Panc1 (cell line): ENCODE results near the gene TBC1D12. TPM values are rescaled to one million over a fixed set of nuclear protein-coding genes. Genes with fewer than 3 reads are reported as not detected.

ENCODE experiments used
- ATAC-seq: fragments of 200-7000 bp; cut with Tn5 transposase; 2 replicates; pipeline ENCODE4 v1.9.1; 2020; ENCODE audit warnings: mild to moderate bottlenecking, moderate library complexity
- BruUV-seq: library from RNA; stranded (reverse); fragments of 400-500 nt; replicated peaks from 2 replicates; lab custom pipeline; 2021; lab: Mats Ljungman, UMichigan
- CTCF ChIA-PET: fragments of 300-600 bp; sonication (Branson Sonifier 250); formaldehyde crosslinking; loops from one replicate; lab custom pipeline; 2022; ENCODE audit warnings: antibody characterized with exemption; lab: Charles Lee
- POLR2A ChIA-PET: fragments of 300-600 bp; sonication (Branson Sonifier 250); formaldehyde crosslinking; loops from one replicate; lab custom pipeline; 2022; ENCODE audit warnings: antibody characterized with exemption; lab: Charles Lee
- DNase-seq: peaks from one replicate; pipeline ENCODE4 v3.0.0-alpha.2; 2010; ENCODE audit warnings: low read depth, low spot score
- H3K27ac ChIP-seq: 2 replicates; pipeline ENCODE4 v1.5.1; 2011; ENCODE audit warnings: mild to moderate bottlenecking, low read length, inconsistent platforms
- H3K27me3 ChIP-seq: fragments of 200-500 bp; sonication (Bioruptor generic); 2 replicates; pipeline ENCODE4 v1.6.0; 2014; ENCODE audit warnings: low read length, inconsistent platforms; ENCODE audit not compliant: control insufficient read depth, insufficient read depth
- H3K36me3 ChIP-seq: fragments of 200-500 bp; sonication (Bioruptor generic); 2 replicates; pipeline ENCODE4 v1.5.1; 2014; ENCODE audit warnings: inconsistent platforms, mild to moderate bottlenecking, low read length, moderate library complexity; ENCODE audit not compliant: control insufficient read depth, insufficient read depth
- H3K4me1 ChIP-seq: 2 replicates; pipeline ENCODE4 v1.5.1; 2011; ENCODE audit warnings: inconsistent platforms, mild to moderate bottlenecking, low read length, moderate library complexity; ENCODE audit not compliant: control insufficient read depth, insufficient read depth
- H3K4me3 ChIP-seq, 2 experiments: 2 replicates each; pipeline ENCODE4 v1.5.1; 2011 to 2012; ENCODE audit warnings: low read depth in 2 of 2, low read length in 2 of 2, mild to moderate bottlenecking in 2 of 2, inconsistent platforms in 1 of 2, moderate library complexity in 1 of 2
- H3K9me3 ChIP-seq: fragments of 200-500 bp; sonication (Bioruptor generic); 2 replicates; pipeline ENCODE4 v1.5.1; 2014; ENCODE audit warnings: low read depth, mild to moderate bottlenecking, inconsistent platforms, low read length, moderate library complexity; ENCODE audit not compliant: control insufficient read depth, insufficient read depth
- POLR2AphosphoS5 ChIP-seq: IDR thresholded peaks from 2 replicates; pipeline ENCODE4 v1.6.1; 2012; ENCODE audit warnings: mild to moderate bottlenecking, low read depth, low read length, moderate library complexity
- REST ChIP-seq, 2 experiments: IDR thresholded peaks; 2 replicates each; pipeline ENCODE4 v1.6.1; 2011 to 2012; ENCODE audit warnings: low read depth in 2 of 2, control low read depth in 1 of 2, low read length in 1 of 2, mild to moderate bottlenecking in 1 of 2, moderate library complexity in 1 of 2; ENCODE audit not compliant: insufficient read depth in 1 of 2
- SIN3A ChIP-seq: IDR thresholded peaks from 2 replicates; pipeline ENCODE4 v1.6.1; 2012; ENCODE audit warnings: low read depth, mild to moderate bottlenecking, low read length, moderate library complexity, borderline replicate concordance; ENCODE audit not compliant: insufficient read depth
- TCF7L2 ChIP-seq: IDR thresholded peaks from 2 replicates; pipeline ENCODE4 v1.6.1; 2011; ENCODE audit warnings: mild to moderate bottlenecking, low read depth, low read length, inconsistent platforms
- in situ Hi-C: cut with HindIII; loops from 2 replicates; pipeline ENCODE4 v1.10.0; 2016; ENCODE audit warnings: low sequenced_read_pairs, low pct_unique_long_range_greater_than_20kb
- intact Hi-C: fragments of 100-400 bp; cut with micrococcal nuclease; formaldehyde crosslinking; loops from one replicate; pipeline ENCODE4 v1.10.0; 2022; ENCODE audit not compliant: unreplicated experiment
- total RNA-seq: library from RNA; stranded (reverse); gene quantifications from one replicate; pipeline ENCODE4 v1.2.1, GENCODE V29; 2021; ENCODE audit not compliant: unreplicated experiment
- TF ChIP-seq, protein P1 (sequence below): fragments of 450-650 bp; IDR thresholded peaks from 2 replicates; pipeline ENCODE4 v1.5.1; 2017; ENCODE audit warnings: mild to moderate bottlenecking

TBC1D12 gene
- total RNA-seq, 1 experiment from 2014 or later = 23.7 TPM

DNA sequence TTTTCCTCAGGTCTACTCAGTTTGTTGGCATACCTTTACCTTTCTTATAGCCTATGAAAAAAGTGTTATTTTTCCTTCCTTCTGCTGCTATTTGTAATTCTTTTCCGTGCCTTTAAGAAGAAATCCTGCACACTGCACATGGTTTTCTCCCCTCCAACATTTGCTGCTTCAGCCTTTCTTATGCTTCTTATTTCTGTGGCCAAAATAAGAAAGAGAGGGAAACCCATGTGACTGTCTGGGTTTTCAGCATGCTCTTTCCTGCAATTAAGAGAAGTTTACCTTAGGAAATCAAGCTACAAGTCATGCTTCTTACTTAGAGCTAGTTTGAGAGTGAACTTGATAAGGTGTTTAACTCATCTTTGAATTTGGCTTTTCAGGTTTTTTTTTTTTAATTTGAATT lies 11.0 kb downstream of the TBC1D12 start:
- ChIA-PET CTCF (no interaction called here), POLR2A (no interaction called here)
- intact Hi-C loops = no loop called here
- H3K4me1 ChIP-seq = peaks cover 43% of the 10 kb centered on the region
- no peak for TF ChIP-seq TCF7L2
- TF ChIP-seq SIN3A = no peak
- no peak for TF ChIP-seq REST (IDR thresholded peaks at IDR 0.05; ENCODE audit: insufficient read depth in 1 of 2, low read depth in 2 of 2, low read length in 1 of 2)
- TF ChIP-seq POLR2AphosphoS5 = no peak
- TF ChIP-seq, protein P1, sequence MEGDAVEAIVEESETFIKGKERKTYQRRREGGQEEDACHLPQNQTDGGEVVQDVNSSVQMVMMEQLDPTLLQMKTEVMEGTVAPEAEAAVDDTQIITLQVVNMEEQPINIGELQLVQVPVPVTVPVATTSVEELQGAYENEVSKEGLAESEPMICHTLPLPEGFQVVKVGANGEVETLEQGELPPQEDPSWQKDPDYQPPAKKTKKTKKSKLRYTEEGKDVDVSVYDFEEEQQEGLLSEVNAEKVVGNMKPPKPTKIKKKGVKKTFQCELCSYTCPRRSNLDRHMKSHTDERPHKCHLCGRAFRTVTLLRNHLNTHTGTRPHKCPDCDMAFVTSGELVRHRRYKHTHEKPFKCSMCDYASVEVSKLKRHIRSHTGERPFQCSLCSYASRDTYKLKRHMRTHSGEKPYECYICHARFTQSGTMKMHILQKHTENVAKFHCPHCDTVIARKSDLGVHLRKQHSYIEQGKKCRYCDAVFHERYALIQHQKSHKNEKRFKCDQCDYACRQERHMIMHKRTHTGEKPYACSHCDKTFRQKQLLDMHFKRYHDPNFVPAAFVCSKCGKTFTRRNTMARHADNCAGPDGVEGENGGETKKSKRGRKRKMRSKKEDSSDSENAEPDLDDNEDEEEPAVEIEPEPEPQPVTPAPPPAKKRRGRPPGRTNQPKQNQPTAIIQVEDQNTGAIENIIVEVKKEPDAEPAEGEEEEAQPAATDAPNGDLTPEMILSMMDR = no peak
- ATAC-seq (no peak), DNase-seq (no peak)
- H3K27me3 ChIP-seq = no peaks in the 10 kb centered on the region
- no TSS peak for BruUV-seq
- H3K4me3 ChIP-seq = no peak overlapping the region
- no peaks in the 10 kb centered on the region for H3K9me3 ChIP-seq
- H3K27ac ChIP-seq = peak overlapping the region; percentile 11; the same call in 1 of the 2 replicates
- no peaks in the 10 kb centered on the region for H3K36me3 ChIP-seq
- in situ Hi-C loops = no loop called here

DNA sequence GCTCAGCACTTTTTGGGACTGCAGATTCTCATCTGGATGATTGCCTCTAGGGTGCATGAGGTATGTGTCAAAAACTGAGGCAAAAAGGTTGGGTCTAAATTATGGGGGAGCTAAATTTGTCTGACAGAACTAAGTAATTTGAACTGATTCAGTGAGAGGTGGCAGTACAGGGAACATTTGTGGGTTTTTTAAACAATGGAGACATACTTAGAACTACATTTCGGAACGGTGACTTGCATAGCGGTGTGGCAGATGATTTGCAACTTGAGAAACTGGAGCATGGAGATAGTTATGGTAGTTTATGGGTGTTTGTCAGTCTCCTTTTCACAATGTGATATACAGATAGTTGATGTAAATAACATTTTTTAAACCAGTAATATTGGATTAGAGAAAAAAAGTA lies 14.6 kb downstream of the TBC1D12 start:
- TF ChIP-seq, protein P1 = no peak
- TF ChIP-seq REST (IDR thresholded peaks at IDR 0.05; ENCODE audit: insufficient read depth in 1 of 2, low read depth in 2 of 2, low read length in 1 of 2) (no peak), SIN3A (no peak), POLR2AphosphoS5 (no peak), TCF7L2 (no peak)
- CTCF ChIA-PET = no interaction called here
- Histone ChIP-seq H3K36me3 (no peaks in the 10 kb centered on the region), H3K27ac (no peak overlapping the region), H3K4me1 (peaks cover 28% of the 10 kb centered on the region), H3K4me3 (no peak overlapping the region), H3K9me3 (no peaks in the 10 kb centered on the region), H3K27me3 (no peaks in the 10 kb centered on the region)
- DNase-seq = no peak
- BruUV-seq = no TSS peak
- no peak for ATAC-seq
- intact Hi-C loops = no loop called here
- in situ Hi-C loops = no loop called here
- POLR2A ChIA-PET = no interaction called here
